HepG2 (cell line): ENCODE measurements around the gene PERCC1. TPM values are rescaled to one million over a fixed set of nuclear protein-coding genes. Genes with fewer than 3 reads are reported as not detected.
A peak's percentile ranks its signal among the peaks of the same experiment; 100 is the strongest.

Experiments used
- CENPX ChIP-seq: sonication (generic); formaldehyde crosslinking; IDR thresholded peaks from 2 replicates; pipeline ENCODE4 v1.9.0; 2021; ENCODE audit warnings: mild to moderate bottlenecking, missing genetic modification reagents, moderate library complexity
- HINFP ChIP-seq: sonication (generic); formaldehyde crosslinking; IDR thresholded peaks from 2 replicates; pipeline ENCODE4 v1.4.0; 2020; ENCODE audit warnings: low read depth, mild to moderate bottlenecking, missing genetic modification reagents
- KDM2A ChIP-seq: sonication (generic); formaldehyde crosslinking; IDR thresholded peaks from 2 replicates; pipeline ENCODE4 v1.4.0; 2020; ENCODE audit warnings: low read depth, missing genetic modification reagents, borderline replicate concordance
- MBD4 ChIP-seq: IDR thresholded peaks from 2 replicates; pipeline ENCODE4 v1.6.1; 2012; ENCODE audit warnings: low read length, inconsistent platforms, borderline replicate concordance
- NAIF1 ChIP-seq: sonication (generic); formaldehyde crosslinking; IDR thresholded peaks from 2 replicates; pipeline ENCODE4 v1.5.0; 2020; ENCODE audit warnings: mild to moderate bottlenecking, missing genetic modification reagents, borderline replicate concordance
- NR2F6 ChIP-seq, 2 experiments: IDR thresholded peaks; 2 replicates each; pipeline ENCODE4 v1.6.1; 2016; ENCODE audit warnings: antibody characterized with exemption in 1 of 2, mild to moderate bottlenecking in 1 of 2
- RXRA ChIP-seq: sonication (generic); formaldehyde crosslinking; IDR thresholded peaks from 2 replicates; pipeline ENCODE4 v1.5.1; 2020; ENCODE audit warnings: missing genetic modification reagents
- SP2 ChIP-seq: sonication (generic); formaldehyde crosslinking; IDR thresholded peaks from 2 replicates; pipeline ENCODE4 v1.5.1; 2020; ENCODE audit warnings: mild to moderate bottlenecking, missing genetic modification reagents
- TAF1 ChIP-seq: sonication (generic); formaldehyde crosslinking; IDR thresholded peaks from 2 replicates; pipeline ENCODE4 v1.4.0; 2020; ENCODE audit warnings: missing genetic modification reagents
- XBP1 ChIP-seq: sonication (generic); formaldehyde crosslinking; IDR thresholded peaks from 2 replicates; pipeline ENCODE4 v1.5.0; 2020; ENCODE audit warnings: missing genetic modification reagents
- ZBTB21 ChIP-seq: sonication (generic); formaldehyde crosslinking; IDR thresholded peaks from 2 replicates; pipeline ENCODE4 v1.4.0; 2020; ENCODE audit warnings: missing genetic modification reagents
- ZFAT ChIP-seq: sonication (generic); formaldehyde crosslinking; conservative IDR thresholded peaks from 2 replicates; pipeline ENCODE4 v1.8.1; 2023; ENCODE audit warnings: missing genetic modification reagents, inconsistent platforms
- ZFX ChIP-seq: sonication (generic); formaldehyde crosslinking; IDR thresholded peaks from 2 replicates; pipeline ENCODE4 v1.4.0; 2020; ENCODE audit warnings: mild to moderate bottlenecking, low read depth, missing genetic modification reagents, moderate library complexity
- ZGPAT ChIP-seq: IDR thresholded peaks from 2 replicates; pipeline ENCODE4 v1.6.1; 2016; ENCODE audit warnings: mild to moderate bottlenecking
- ZNF143 ChIP-seq: sonication (generic); formaldehyde crosslinking; IDR thresholded peaks from 2 replicates; pipeline ENCODE4 v1.4.0; 2020; ENCODE audit warnings: missing genetic modification reagents
- ZNF235 ChIP-seq: sonication (generic); formaldehyde crosslinking; IDR thresholded peaks from 2 replicates; pipeline ENCODE4 v1.8.1; 2023; ENCODE audit warnings: mild to moderate bottlenecking, missing genetic modification reagents, borderline replicate concordance
- ZNF264 ChIP-seq: sonication (generic); formaldehyde crosslinking; IDR thresholded peaks from 2 replicates; pipeline ENCODE4 v1.4.0; 2020; ENCODE audit warnings: missing genetic modification reagents
- ZNF432 ChIP-seq: sonication (generic); formaldehyde crosslinking; IDR thresholded peaks from 2 replicates; pipeline ENCODE4 v1.5.0; 2020; ENCODE audit warnings: missing genetic modification reagents, mild to moderate bottlenecking, borderline replicate concordance
- ZSCAN25 ChIP-seq: sonication (generic); formaldehyde crosslinking; IDR thresholded peaks from 2 replicates; pipeline ENCODE4 v1.8.0; 2022; ENCODE audit warnings: mild to moderate bottlenecking, missing genetic modification reagents
- ZSCAN31 ChIP-seq: sonication (generic); formaldehyde crosslinking; IDR thresholded peaks from 2 replicates; pipeline ENCODE4 v1.5.0; 2020; ENCODE audit warnings: low read depth, mild to moderate bottlenecking, missing genetic modification reagents
- polyA plus RNA-seq, 8 experiments: library from polyadenylated mRNA; depleted of rRNA in 3 of 8; stranded (reverse) in 7 of 8; unstranded in 1 of 8; fragments of >200 nt; fragmentation: Illumina TruSeq in 4 of 8; extraction: Trizol in 4 of 8; gene quantifications; 2 replicates each; pipeline versions ENCODE4 v1.2.1 to v1.2.3, GENCODE V29; 2011 to 2016; ENCODE audit warnings: low read depth in 4 of 8, missing spikeins in 1 of 8, mixed read lengths in 1 of 8; ENCODE audit not compliant: insufficient read depth in 1 of 8
- total RNA-seq, 5 experiments: library from RNA; depleted of rRNA; stranded (reverse); fragments of >200 nt; fragmentation: Illumina TruSeq; extraction: Trizol; gene quantifications; 2 replicates each; pipeline ENCODE4 v1.2.3, GENCODE V29; 2016; ENCODE audit warnings: low read depth in 1 of 5
- TF ChIP-seq, protein P1 (sequence below): sonication (generic); formaldehyde crosslinking; IDR thresholded peaks from 2 replicates; pipeline ENCODE4 v1.5.0; 2020; ENCODE audit warnings: mild to moderate bottlenecking, missing genetic modification reagents
- TF ChIP-seq, protein P2 (sequence below): sonication (generic); formaldehyde crosslinking; conservative IDR thresholded peaks from 2 replicates; pipeline ENCODE4 v1.5.0; 2020; ENCODE audit warnings: missing genetic modification reagents
- TF ChIP-seq, protein P3 (sequence below): sonication (generic); formaldehyde crosslinking; IDR thresholded peaks from 2 replicates; pipeline ENCODE4 v1.4.0; 2020; ENCODE audit warnings: missing genetic modification reagents, mild to moderate bottlenecking, borderline replicate concordance

Gene PERCC1
- total and polyA plus RNA-seq, 2 of the 13 experiments (the other 11 are each of a cell fraction or from before 2014, with no cell fraction given) = 0.15 TPM; not detected in 1

DNA sequence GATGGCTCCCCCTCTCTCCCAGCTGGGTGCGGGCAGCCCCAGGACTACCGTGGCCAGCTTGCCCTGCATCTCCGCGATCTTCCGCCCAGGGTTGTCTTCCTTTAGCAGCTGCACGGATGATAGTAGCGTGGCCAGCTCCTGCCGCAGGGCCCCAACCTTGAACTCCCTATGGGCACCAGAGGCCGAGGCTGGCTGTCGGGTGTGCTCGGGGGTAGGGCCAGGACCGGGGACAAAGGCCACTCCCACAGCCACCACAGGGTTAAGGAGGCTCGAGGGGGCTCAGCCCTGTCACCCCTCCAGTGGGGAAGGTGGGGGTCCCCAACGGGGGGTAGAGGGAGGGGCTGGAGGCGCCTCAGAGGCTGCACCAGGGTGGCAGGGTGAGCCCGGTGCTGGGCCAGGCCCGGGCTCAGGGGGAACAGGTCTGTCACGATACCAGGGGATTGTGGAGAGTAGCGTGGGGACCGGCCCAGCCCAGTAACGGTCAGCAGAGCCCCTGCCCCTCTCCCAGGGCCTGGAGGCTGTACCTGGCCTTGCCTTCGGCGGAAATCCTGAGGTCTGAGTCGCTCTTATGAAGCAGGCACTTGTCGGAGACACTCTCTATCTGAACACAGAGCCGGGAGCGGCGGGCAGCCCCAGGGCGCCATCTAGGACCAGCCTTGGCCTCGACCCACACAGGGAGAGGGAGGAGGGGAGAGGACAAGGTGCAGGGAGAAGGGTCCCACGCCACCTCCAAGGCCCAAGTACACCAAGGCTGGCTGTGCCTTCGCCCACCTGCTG lies 5.2 kb downstream of the PERCC1 start (continued):
- TF ChIP-seq, protein P1, sequence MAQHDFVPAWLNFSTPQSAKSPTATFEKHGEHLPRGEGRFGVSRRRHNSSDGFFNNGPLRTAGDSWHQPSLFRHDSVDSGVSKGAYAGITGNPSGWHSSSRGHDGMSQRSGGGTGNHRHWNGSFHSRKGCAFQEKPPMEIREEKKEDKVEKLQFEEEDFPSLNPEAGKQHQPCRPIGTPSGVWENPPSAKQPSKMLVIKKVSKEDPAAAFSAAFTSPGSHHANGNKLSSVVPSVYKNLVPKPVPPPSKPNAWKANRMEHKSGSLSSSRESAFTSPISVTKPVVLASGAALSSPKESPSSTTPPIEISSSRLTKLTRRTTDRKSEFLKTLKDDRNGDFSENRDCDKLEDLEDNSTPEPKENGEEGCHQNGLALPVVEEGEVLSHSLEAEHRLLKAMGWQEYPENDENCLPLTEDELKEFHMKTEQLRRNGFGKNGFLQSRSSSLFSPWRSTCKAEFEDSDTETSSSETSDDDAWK (CRISPR knock-in tag) = no peak
- TF ChIP-seq ZNF432 (CRISPR knock-in tag) (no peak), ZFX (peak; percentile 85), HINFP (CRISPR knock-in tag) (no peak), ZBTB21 (CRISPR knock-in tag) (no peak), ZSCAN25 (CRISPR knock-in tag) (peak; percentile 43; the same call in 1 of the 2 replicates), TAF1 (CRISPR knock-in tag) (peak; percentile 35), ZGPAT (CRISPR knock-in tag) (peak; percentile 29; the same call in 1 of the 2 replicates), ZSCAN31 (0 out of 2 replicates have a peak, but pooled peaks have one; percentile 55), SP2 (no peak), ZNF143 (CRISPR knock-in tag) (no peak), NAIF1 (CRISPR knock-in tag) (no peak), XBP1 (CRISPR knock-in tag) (no peak), ZNF235 (CRISPR knock-in tag) (no peak), CENPX (CRISPR knock-in tag) (no peak), ZNF264 (CRISPR knock-in tag) (no peak), KDM2A (peak; percentile 69; the same call in 1 of the 2 replicates), MBD4 (no peak), NR2F6 (IDR thresholded peaks at IDR 0.05) (peak; percentile 34; the same call in 1 of the 2 replicates), NR2F6 (CRISPR knock-in tag; IDR thresholded peaks at IDR 0.05) (peak; percentile 58; the same call in 1 of the 2 replicates), RXRA (CRISPR knock-in tag) (peak; percentile 46), ZFAT (CRISPR knock-in tag) (no peak)
- TF ChIP-seq, protein P2, sequence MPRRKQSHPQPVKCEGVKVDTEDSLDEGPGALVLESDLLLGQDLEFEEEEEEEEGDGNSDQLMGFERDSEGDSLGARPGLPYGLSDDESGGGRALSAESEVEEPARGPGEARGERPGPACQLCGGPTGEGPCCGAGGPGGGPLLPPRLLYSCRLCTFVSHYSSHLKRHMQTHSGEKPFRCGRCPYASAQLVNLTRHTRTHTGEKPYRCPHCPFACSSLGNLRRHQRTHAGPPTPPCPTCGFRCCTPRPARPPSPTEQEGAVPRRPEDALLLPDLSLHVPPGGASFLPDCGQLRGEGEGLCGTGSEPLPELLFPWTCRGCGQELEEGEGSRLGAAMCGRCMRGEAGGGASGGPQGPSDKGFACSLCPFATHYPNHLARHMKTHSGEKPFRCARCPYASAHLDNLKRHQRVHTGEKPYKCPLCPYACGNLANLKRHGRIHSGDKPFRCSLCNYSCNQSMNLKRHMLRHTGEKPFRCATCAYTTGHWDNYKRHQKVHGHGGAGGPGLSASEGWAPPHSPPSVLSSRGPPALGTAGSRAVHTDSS = no peak
- TF ChIP-seq, protein P3, sequence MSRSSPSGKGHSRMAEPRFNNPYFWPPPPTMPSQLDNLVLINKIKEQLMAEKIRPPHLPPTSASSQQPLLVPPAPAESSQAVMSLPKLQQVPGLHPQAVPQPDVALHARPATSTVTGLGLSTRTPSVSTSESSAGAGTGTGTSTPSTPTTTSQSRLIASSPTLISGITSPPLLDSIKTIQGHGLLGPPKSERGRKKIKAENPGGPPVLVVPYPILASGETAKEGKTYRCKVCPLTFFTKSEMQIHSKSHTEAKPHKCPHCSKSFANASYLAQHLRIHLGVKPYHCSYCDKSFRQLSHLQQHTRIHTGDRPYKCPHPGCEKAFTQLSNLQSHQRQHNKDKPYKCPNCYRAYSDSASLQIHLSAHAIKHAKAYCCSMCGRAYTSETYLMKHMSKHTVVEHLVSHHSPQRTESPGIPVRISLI (CRISPR knock-in tag) = no peak
